CD4-positive, alpha-beta T cell (primary cell): ENCODE data around the gene NR2F6. TPM values are rescaled to one million over a fixed set of nuclear protein-coding genes. Genes with fewer than 3 reads are reported as not detected.

Source experiments
- ATAC-seq: fragments of 200-7000 bp; cut with Tn5 transposase; one replicate; pipeline ENCODE4 v1.10.0; 2022; ENCODE audit warnings: mild to moderate bottlenecking; ENCODE audit not compliant: poor library complexity
- CTCF ChIA-PET: fragments of 350-600 bp; sonication (Branson Sonifier 250); formaldehyde crosslinking; loops from one replicate; lab custom pipeline; 2021; ENCODE audit warnings: antibody characterized with exemption, inconsistent platforms; lab: Charles Lee
- POLR2A ChIA-PET: fragments of 350-600 bp; sonication (Branson Sonifier 250); formaldehyde crosslinking; loops from one replicate; lab custom pipeline; 2021; ENCODE audit warnings: antibody characterized with exemption, inconsistent platforms; lab: Charles Lee
- DNase-seq, 14 experiments: peaks; one replicate each; pipeline ENCODE4 v3.0.0-alpha.2; 2013 to 2020; ENCODE audit warnings: mixed read lengths in 2 of 14
- H3K27ac ChIP-seq, 2 donors: one replicate each; pipeline versions ENCODE4 v1.5.1 to v1.7.0; 2013; ENCODE audit warnings: low read length in 2 of 2, low read depth in 1 of 2, mild to moderate bottlenecking in 1 of 2
- H3K27me3 ChIP-seq, 2 experiments: 1 replicate in 1 of 2; 2 replicates in 1 of 2; pipeline versions ENCODE4 v1.6.1 to v1.7.0; 2013; ENCODE audit warnings: low read length in 2 of 2, control low read depth in 1 of 2, mild to moderate bottlenecking in 1 of 2, moderate library complexity in 1 of 2; ENCODE audit not compliant: insufficient read depth in 2 of 2, control insufficient read depth in 1 of 2
- H3K36me3 ChIP-seq: one replicate; pipeline ENCODE4 v1.6.1; 2013; ENCODE audit warnings: low read length, control low read depth; ENCODE audit not compliant: insufficient read depth
- H3K4me1 ChIP-seq: one replicate; pipeline ENCODE4 v1.6.1; 2013; ENCODE audit warnings: low read length, control low read depth; ENCODE audit not compliant: insufficient read depth
- H3K4me3 ChIP-seq: one replicate; pipeline ENCODE4 v1.5.1; 2013; ENCODE audit warnings: mild to moderate bottlenecking, low read length, moderate library complexity
- H3K9me3 ChIP-seq, 2 experiments: 1 replicate in 1 of 2; 2 replicates in 1 of 2; pipeline versions ENCODE4 v1.6.1 to v1.7.0; 2013; ENCODE audit warnings: low read length in 2 of 2, mild to moderate bottlenecking in 2 of 2, control low read depth in 1 of 2, moderate library complexity in 1 of 2; ENCODE audit not compliant: control insufficient read depth in 1 of 2, insufficient read depth in 1 of 2
- H3K27ac Mint-ChIP-seq: one replicate; pipeline ENCODE4 v1.8.0; 2020; ENCODE audit warnings: mixed read lengths
- H3K27me3 Mint-ChIP-seq: one replicate; pipeline ENCODE4 v1.8.0; 2021; ENCODE audit warnings: mixed read lengths
- H3K36me3 Mint-ChIP-seq: one replicate; pipeline ENCODE4 v1.8.0; 2021; ENCODE audit warnings: low read depth, mixed read lengths
- H3K4me1 Mint-ChIP-seq: one replicate; pipeline ENCODE4 v1.8.0; 2021; ENCODE audit warnings: low read depth, mixed read lengths
- H3K4me3 Mint-ChIP-seq: one replicate; pipeline ENCODE4 v1.8.0; 2020; ENCODE audit warnings: mild to moderate bottlenecking, mixed read lengths
- H3K9me3 Mint-ChIP-seq: one replicate; pipeline ENCODE4 v1.8.0; 2020; ENCODE audit warnings: mixed read lengths
- intact Hi-C, 2 experiments: fragments of 100-400 bp; cut with DNase I in 1 of 2; cut with micrococcal nuclease in 1 of 2; formaldehyde crosslinking; loops; one replicate each; pipeline versions ENCODE4 v1.15.1 to v1.9.0; 2023 to 2025; cut with DNase I, micrococcal nuclease
- polyA plus RNA-seq, 2 donors: library from polyadenylated mRNA; unstranded; fragments of 120-200 nt; gene quantifications; one replicate each; pipeline ENCODE4 v1.2.1, GENCODE V29; 2013
- total RNA-seq, 174 experiments: library from RNA in 2 of 174; stranded (reverse) in 2 of 174; gene quantifications; one replicate each; pipeline ENCODE4 v1.2.3 and lab custom pipeline; 2021 to 2026
- TF ChIP-seq, protein P1 (sequence below): fragments of 200-600 bp; IDR thresholded peaks from one replicate; pipeline ENCODE4 v1.8.0; 2022; ENCODE audit warnings: antibody characterized with exemption, mild to moderate bottlenecking

Gene NR2F6
- total RNA-seq (1 to 10 TPM in 1 of 2 experiments, under 1 TPM in 1; 0.74 to 1.1 TPM), total RNA-seq (lab: John Stamatoyannopoulos, UW) (0.13 to 20.5 (median 3.1) reads per million in 172 experiments)
- polyA plus RNA-seq (2013, experiment 1 of 2), result 1.9 TPM
- polyA plus RNA-seq (2013, experiment 2 of 2), result 2.1 TPM

DNA sequence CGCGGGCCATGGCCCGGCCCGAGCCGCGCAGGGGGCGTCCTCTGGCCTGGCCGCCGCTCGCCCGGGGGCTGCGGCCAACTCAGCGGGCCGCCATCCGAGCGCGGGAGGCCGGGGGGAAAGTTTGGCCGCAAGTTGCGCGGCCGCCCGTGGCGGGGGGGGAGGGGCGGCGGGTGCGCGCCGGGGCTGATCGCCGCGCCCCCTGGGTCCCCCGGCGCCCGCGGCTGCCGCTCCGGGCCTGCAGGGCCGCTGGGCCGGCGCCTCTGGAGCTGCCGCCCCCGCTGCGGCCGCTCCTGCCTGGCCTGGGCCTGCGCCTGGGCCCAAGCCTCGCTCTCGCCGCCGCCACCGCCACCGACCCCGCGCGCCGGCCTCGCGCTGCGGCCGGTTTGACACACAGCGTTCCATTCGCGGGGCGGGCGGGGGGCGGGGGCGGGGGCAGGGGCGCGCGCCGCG lies at the start of gene NR2F6:
Gene NR2F6, minus strand, starts transcription at position 385 of the 450 bp plus-strand sequence. CDS start 699 bp downstream, outside the sequence.
- Mint-ChIP-seq H3K9me3 (no peaks in the 10 kb centered on the region), H3K4me3 (peak within 1 kb of the TSS; percentile 91), H3K27ac (no peak within 1 kb of the TSS), H3K36me3 (no peaks in the 10 kb centered on the region), H3K4me1 (no peaks in the 10 kb centered on the region), H3K27me3 (peaks cover 5% of the 10 kb centered on the region)
- ATAC-seq (peak; percentile 30), DNase-seq (no peak)
- peak within 1 kb of the TSS; percentile 67 for H3K4me3 ChIP-seq
- H3K36me3 ChIP-seq, result no peaks in the 10 kb centered on the region
- peaks cover 17% of the 10 kb centered on the region for H3K4me1 ChIP-seq
- ChIA-PET POLR2A (no interaction called here), CTCF (no interaction called here)
- no peaks in the 10 kb centered on the region for H3K27me3 ChIP-seq
- no peaks in the 10 kb centered on the region for H3K9me3 ChIP-seq
- TF ChIP-seq, protein P1, sequence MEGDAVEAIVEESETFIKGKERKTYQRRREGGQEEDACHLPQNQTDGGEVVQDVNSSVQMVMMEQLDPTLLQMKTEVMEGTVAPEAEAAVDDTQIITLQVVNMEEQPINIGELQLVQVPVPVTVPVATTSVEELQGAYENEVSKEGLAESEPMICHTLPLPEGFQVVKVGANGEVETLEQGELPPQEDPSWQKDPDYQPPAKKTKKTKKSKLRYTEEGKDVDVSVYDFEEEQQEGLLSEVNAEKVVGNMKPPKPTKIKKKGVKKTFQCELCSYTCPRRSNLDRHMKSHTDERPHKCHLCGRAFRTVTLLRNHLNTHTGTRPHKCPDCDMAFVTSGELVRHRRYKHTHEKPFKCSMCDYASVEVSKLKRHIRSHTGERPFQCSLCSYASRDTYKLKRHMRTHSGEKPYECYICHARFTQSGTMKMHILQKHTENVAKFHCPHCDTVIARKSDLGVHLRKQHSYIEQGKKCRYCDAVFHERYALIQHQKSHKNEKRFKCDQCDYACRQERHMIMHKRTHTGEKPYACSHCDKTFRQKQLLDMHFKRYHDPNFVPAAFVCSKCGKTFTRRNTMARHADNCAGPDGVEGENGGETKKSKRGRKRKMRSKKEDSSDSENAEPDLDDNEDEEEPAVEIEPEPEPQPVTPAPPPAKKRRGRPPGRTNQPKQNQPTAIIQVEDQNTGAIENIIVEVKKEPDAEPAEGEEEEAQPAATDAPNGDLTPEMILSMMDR, result no peak
- H3K27ac ChIP-seq, result no peak within 1 kb of the TSS
- intact Hi-C loops, result no loop called here

DNA sequence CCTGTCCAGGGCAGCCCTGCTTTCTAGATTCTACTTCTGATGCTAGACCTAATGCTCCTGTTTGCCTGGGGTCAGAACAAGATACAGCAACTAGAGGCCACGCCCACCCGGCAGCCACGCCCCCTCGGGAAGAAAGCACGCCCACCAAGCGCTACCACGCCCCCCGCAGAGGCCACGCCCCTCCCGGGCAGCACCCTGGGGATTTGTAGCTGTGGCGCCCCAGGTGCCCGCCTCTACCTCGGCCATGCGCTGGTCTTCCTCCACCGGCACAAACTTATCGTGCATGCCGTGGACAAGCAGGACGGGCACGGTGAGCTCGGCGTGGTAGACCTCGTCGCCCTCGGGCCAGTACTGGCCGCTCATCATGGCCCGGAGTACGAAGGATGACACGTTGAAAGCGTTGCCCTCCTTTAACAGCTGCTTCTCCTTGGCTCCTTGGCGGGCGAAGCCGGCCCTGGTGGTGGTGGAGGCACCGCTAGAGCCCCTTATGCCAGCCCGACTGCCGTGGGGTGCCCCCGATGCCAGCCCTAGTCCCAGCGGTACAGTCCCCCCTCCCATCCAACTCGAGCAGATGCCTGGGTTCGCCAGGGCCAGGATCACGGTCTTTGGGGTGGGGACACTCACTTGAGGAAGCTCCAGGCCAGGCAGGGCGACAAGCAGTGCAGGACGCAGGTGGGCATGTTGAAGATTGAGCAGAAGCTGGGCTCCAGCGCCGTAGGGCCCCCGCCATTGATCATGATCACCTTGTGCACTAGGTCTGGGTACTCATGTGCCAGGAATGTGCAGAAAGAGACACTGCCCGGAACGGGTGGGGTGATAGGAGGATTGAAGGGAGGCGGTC lies 48.6 kb upstream of the NR2F6 start:
- Histone ChIP-seq H3K36me3 (no peaks in the 10 kb centered on the region), H3K4me1 (peaks cover 18% of the 10 kb centered on the region), H3K9me3 (peaks cover 0 to 9% of the 10 kb centered on the region in 2 experiments), H3K27ac (no peak overlapping the region), H3K4me3 (no peak overlapping the region), H3K27me3 (no peaks in the 10 kb centered on the region)
- no peaks in the 10 kb centered on the region for H3K9me3 Mint-ChIP-seq
- no peaks in the 10 kb centered on the region for H3K27me3 Mint-ChIP-seq
- ChIA-PET POLR2A (no interaction called here), CTCF (interaction anchor here (1.1 to 1.9 kb wide), 2 partner anchors 11 to 92 kb away, joined by 4 to 6 read pairs; partner anchors contain the start of gene MRPL34)
- no peak overlapping the region for H3K27ac Mint-ChIP-seq
- no peak overlapping the region for H3K4me3 Mint-ChIP-seq
- ATAC-seq (no peak), DNase-seq (peak in 12 of 14 experiments; percentile 22 to 76 (median 40))
- H3K36me3 Mint-ChIP-seq, result no peaks in the 10 kb centered on the region
- intact Hi-C loops, result loop anchor here (5.0 kb wide), 2 partner anchors 43 to 173 kb away; partner anchors contain the start of gene GTPBP3 (in 1 of the 2)
- TF ChIP-seq, protein P1, result no peak
- H3K4me1 Mint-ChIP-seq, result peaks cover 9% of the 10 kb centered on the region

DNA sequence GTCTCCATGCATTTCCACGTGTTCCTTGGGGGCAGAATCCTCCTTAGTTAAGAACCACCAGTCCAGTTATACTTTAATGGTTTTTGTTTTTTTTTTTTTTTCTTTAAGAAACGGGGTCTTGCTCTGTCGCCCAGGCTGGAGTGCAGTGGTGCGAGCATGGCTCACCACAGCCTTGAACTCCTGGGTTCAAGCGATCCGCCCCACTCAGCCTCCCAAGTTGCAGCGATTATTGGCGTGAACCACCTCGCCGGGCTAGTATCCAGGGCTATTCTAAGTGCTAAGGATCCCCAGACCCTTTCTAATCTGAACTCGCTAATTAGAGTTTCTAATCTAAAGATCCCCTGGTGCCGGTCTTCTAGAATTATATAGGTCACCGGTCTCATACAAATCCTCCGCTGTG lies 47.9 kb upstream of the NR2F6 start:
- H3K4me1 ChIP-seq, result peaks cover 18% of the 10 kb centered on the region
- TF ChIP-seq, protein P1, result no peak
- no peak overlapping the region for H3K27ac ChIP-seq
- no peaks in the 10 kb centered on the region for H3K9me3 Mint-ChIP-seq
- peaks cover 0 to 9% of the 10 kb centered on the region in 2 experiments for H3K9me3 ChIP-seq
- no peak for DNase-seq
- no peak overlapping the region for H3K27ac Mint-ChIP-seq
- H3K27me3 Mint-ChIP-seq, result no peaks in the 10 kb centered on the region
- H3K4me1 Mint-ChIP-seq, result peaks cover 9% of the 10 kb centered on the region
- H3K4me3 Mint-ChIP-seq, result no peak overlapping the region
- no peaks in the 10 kb centered on the region for H3K36me3 Mint-ChIP-seq
- no peaks in the 10 kb centered on the region for H3K27me3 ChIP-seq
- no peak overlapping the region for H3K4me3 ChIP-seq
- ATAC-seq, result no peak
- intact Hi-C loops, result loop anchor here (1.0 to 5.0 kb wide), 5 partner anchors 12 to 174 kb away; partner anchors contain the start of genes ANO8 (in 1 of the 2), GTPBP3 (in 1 of the 2) and MRPL34 (in 1 of the 2)
- ChIA-PET POLR2A (interaction anchor here (1.6 to 3.2 kb wide), 3 partner anchors 12 to 40 kb away, joined by 10 to 18 read pairs (median 11); partner anchors contain the start of genes DDA1 and MRPL34), CTCF (interaction anchor here (0.8 to 1.8 kb wide), 10 partner anchors 10 to 114 kb away, joined by 3 to 17 read pairs (median 5); partner anchors contain the start of genes ABHD8, ANKLE1, ANO8 and BABAM1)
- no peaks in the 10 kb centered on the region for H3K36me3 ChIP-seq
